ENCODE results near the gene CALCOCO1.

- no peak for TF ChIP-seq CTCF (IDR thresholded peaks at IDR 0.05)
- TF ChIP-seq POLR2A (IDR thresholded peaks at IDR 0.05): no peak
Measured at GRCh38 chr12:53749986-53750811, 22.9 kb upstream of the CALCOCO1 start.

All from prostate gland (tissue), 2 donors.